Calu3 (cell line): ENCODE results near the gene DDX31. TPM values are rescaled to one million over a fixed set of nuclear protein-coding genes. Genes with fewer than 3 reads are reported as not detected.

Experiments used
- BruUV-seq: library from RNA; stranded (reverse); fragments of 400-500 nt; replicated peaks from 2 replicates; lab custom pipeline; 2021; lab: Mats Ljungman, UMichigan
- CTCF ChIA-PET: fragments of 300-600 bp; sonication (Branson Sonifier 250); formaldehyde crosslinking; loops from one replicate; lab custom pipeline; 2022; ENCODE audit warnings: antibody characterized with exemption; lab: Charles Lee
- DNase-seq: peaks from one replicate; pipeline ENCODE4 v3.0.0; 2022
- H3K27ac Mint-ChIP-seq: one replicate; pipeline ENCODE4 v1.8.0; 2022; ENCODE audit warnings: mixed read lengths; ENCODE audit not compliant: unreplicated experiment
- H3K27me3 Mint-ChIP-seq: one replicate; pipeline ENCODE4 v1.8.0; 2022; ENCODE audit warnings: mixed read lengths; ENCODE audit not compliant: unreplicated experiment
- H3K36me3 Mint-ChIP-seq: one replicate; pipeline ENCODE4 v1.8.0; 2022; ENCODE audit warnings: mild to moderate bottlenecking, moderate library complexity, mixed read lengths; ENCODE audit not compliant: insufficient read depth, unreplicated experiment
- H3K4me1 Mint-ChIP-seq: one replicate; pipeline ENCODE4 v1.8.0; 2022; ENCODE audit warnings: mild to moderate bottlenecking, low read depth, mixed read lengths; ENCODE audit not compliant: unreplicated experiment
- H3K4me3 Mint-ChIP-seq: one replicate; pipeline ENCODE4 v1.8.0; 2022; ENCODE audit warnings: mild to moderate bottlenecking, low read depth, moderate library complexity, mixed read lengths; ENCODE audit not compliant: unreplicated experiment
- H3K9me3 Mint-ChIP-seq: one replicate; pipeline ENCODE4 v1.8.0; 2022; ENCODE audit warnings: low read depth, mixed read lengths; ENCODE audit not compliant: unreplicated experiment
- intact Hi-C: fragments of 100-400 bp; cut with micrococcal nuclease; formaldehyde crosslinking; loops from one replicate; pipeline ENCODE4 v1.10.0; 2022; ENCODE audit not compliant: unreplicated experiment
- total RNA-seq: library from RNA; stranded (reverse); gene quantifications from 2 replicates; pipeline ENCODE4 v1.2.3, GENCODE V29; 2022
- TF ChIP-seq, protein P1 (sequence below): fragments of 200-600 bp; IDR thresholded peaks from one replicate; pipeline ENCODE4 v1.8.0; 2022; ENCODE audit warnings: antibody characterized with exemption; ENCODE audit not compliant: unreplicated experiment

Gene DDX31
- total RNA-seq, 1 experiment from 2014 or later = 18.4 TPM

DNA sequence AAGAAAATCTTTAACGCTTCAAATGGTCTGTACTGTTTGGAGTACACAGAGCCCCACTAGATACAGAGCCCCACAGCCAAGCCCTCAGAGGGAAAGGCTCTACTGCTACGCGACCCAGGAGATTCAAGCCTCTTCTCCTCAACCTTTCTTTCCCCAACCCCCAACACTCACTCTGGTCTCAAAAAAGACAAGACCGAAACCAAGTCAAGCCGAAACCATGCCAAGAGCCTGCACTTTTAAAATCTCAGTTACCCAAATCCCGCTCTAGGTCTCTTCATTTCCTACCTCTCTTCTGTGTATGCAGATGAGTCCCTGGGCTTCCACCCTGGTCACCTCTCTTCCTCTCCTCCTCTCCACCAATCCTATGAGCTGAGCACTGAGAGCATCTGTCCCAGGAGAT is 55.5 kb downstream of the DDX31 start:
- peaks cover 11% of the 10 kb centered on the region for H3K36me3 Mint-ChIP-seq
- no peaks in the 10 kb centered on the region for H3K9me3 Mint-ChIP-seq
- CTCF ChIA-PET = no interaction called here
- H3K27me3 Mint-ChIP-seq = no peaks in the 10 kb centered on the region
- no peaks in the 10 kb centered on the region for H3K4me1 Mint-ChIP-seq
- TF ChIP-seq, protein P1, sequence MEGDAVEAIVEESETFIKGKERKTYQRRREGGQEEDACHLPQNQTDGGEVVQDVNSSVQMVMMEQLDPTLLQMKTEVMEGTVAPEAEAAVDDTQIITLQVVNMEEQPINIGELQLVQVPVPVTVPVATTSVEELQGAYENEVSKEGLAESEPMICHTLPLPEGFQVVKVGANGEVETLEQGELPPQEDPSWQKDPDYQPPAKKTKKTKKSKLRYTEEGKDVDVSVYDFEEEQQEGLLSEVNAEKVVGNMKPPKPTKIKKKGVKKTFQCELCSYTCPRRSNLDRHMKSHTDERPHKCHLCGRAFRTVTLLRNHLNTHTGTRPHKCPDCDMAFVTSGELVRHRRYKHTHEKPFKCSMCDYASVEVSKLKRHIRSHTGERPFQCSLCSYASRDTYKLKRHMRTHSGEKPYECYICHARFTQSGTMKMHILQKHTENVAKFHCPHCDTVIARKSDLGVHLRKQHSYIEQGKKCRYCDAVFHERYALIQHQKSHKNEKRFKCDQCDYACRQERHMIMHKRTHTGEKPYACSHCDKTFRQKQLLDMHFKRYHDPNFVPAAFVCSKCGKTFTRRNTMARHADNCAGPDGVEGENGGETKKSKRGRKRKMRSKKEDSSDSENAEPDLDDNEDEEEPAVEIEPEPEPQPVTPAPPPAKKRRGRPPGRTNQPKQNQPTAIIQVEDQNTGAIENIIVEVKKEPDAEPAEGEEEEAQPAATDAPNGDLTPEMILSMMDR = no peak
- intact Hi-C loops = no loop called here
- no peak for DNase-seq
- H3K4me3 Mint-ChIP-seq = no peak overlapping the region
- BruUV-seq = no TSS peak
- H3K27ac Mint-ChIP-seq = no peak overlapping the region

DNA sequence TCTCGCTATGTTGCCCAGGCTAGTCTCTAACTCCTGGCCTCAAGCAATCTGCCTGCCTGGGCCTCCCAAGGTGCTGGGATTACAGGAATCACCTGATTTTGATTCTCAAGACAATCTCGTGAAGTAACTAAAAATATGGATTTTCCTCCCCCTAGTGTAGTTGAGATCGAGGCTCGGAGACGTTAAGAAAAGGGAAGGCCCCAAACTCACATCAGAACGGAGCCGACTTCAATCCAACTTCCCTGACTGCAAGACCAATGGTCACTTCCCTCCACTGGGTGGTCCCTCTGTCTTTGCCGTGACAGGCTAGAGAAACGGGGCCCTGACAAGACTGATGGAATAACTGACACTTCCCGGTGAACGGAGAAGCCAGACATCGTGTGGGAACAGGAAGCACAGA is 59.1 kb downstream of the DDX31 start:
- TF ChIP-seq, protein P1 = no peak
- H3K36me3 Mint-ChIP-seq = peaks cover 7% of the 10 kb centered on the region
- DNase-seq = no peak
- intact Hi-C loops = no loop called here
- no TSS peak for BruUV-seq
- no peaks in the 10 kb centered on the region for H3K27me3 Mint-ChIP-seq
- H3K9me3 Mint-ChIP-seq = no peaks in the 10 kb centered on the region
- CTCF ChIA-PET = no interaction called here
- H3K4me1 Mint-ChIP-seq = no peaks in the 10 kb centered on the region
- no peak overlapping the region for H3K27ac Mint-ChIP-seq
- no peak overlapping the region for H3K4me3 Mint-ChIP-seq

DNA sequence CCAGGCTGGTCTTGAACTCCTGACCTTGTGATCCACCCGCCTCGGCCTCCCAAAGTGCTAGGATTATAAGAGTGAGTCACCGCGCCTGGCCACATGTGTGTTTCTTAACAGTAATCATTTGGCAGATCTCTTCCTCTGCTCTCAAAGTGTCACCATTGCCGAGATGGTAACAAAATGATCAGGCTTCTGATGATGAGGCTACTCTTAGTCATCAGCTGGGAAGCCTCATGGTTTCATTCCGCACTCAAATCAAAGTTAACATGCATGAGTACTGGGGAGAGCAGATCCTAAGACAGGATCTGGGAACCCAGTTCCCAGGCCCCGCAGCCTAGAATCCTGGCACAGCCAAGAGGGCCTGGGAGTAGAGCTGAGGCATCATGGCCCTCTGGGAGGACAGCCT is 60.0 kb downstream of the DDX31 start:
- BruUV-seq = no TSS peak
- no peak overlapping the region for H3K27ac Mint-ChIP-seq

DNA sequence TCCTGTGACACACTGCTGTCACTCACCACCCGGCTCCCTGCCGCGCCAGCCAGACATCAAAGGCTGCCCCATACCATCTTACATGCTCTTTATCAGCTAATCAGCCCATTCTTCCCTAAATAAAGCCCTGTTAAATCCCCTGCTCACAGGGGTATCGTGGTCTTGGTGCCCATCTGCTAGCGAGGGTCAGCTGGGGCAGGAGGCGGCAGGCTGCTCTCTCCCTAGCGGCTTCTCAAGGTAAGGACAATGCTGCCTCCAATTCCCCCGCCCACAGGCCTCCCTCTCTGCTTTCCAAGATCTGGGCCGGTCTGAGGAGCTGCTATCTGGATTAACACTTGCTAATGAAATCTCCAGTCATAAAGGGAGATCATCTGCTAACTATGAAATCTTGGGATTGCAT is 60.6 kb downstream of the DDX31 start:
- no peak overlapping the region for H3K4me3 Mint-ChIP-seq
- no peak overlapping the region for H3K27ac Mint-ChIP-seq
- TF ChIP-seq, protein P1 = no peak
- CTCF ChIA-PET = no interaction called here
- H3K36me3 Mint-ChIP-seq = peaks cover 12% of the 10 kb centered on the region
- no peak for DNase-seq
- intact Hi-C loops = no loop called here
- H3K27me3 Mint-ChIP-seq = no peaks in the 10 kb centered on the region
- no TSS peak for BruUV-seq
- H3K4me1 Mint-ChIP-seq = no peaks in the 10 kb centered on the region
- no peaks in the 10 kb centered on the region for H3K9me3 Mint-ChIP-seq

More for the DNA sequence above, 60.0 kb downstream of the DDX31 start:
- Mint-ChIP-seq H3K4me3 (no peak overlapping the region), H3K4me1 (no peaks in the 10 kb centered on the region), H3K27me3 (no peaks in the 10 kb centered on the region), H3K9me3 (no peaks in the 10 kb centered on the region), H3K36me3 (peaks cover 12% of the 10 kb centered on the region)
- CTCF ChIA-PET = no interaction called here
- TF ChIP-seq, protein P1 = no peak
- intact Hi-C loops = no loop called here
- DNase-seq = no peak

DNA sequence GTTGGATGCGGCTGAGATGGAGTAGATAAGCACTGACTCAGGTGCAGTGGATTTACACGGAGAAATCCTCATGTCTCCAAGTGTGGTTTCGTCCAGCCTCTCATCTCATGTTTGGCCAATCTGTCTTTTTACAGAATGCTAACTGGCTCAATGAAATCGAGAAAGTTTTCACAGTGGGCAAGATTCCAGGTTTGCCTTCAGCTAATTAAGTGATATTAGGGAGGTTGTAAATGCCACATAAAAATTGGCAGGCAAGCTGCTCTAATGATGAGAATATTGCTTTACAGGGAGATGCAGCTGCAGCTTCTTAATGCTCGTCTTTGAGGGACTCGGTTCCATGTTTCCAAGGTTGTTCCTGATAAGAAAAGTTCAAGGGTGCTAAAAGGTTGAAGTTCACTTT is 63.7 kb downstream of the DDX31 start:
- Mint-ChIP-seq H3K27ac (no peak overlapping the region), H3K4me3 (no peak overlapping the region), H3K27me3 (no peaks in the 10 kb centered on the region), H3K36me3 (peaks cover 21% of the 10 kb centered on the region), H3K9me3 (no peaks in the 10 kb centered on the region), H3K4me1 (no peaks in the 10 kb centered on the region)
- TF ChIP-seq, protein P1 = no peak
- intact Hi-C loops = no loop called here
- CTCF ChIA-PET = no interaction called here
- no TSS peak for BruUV-seq
- DNase-seq = no peak
